Keratinocyte (primary cell): ENCODE results near the gene SPOP.

ENCODE experiments used
- EZH2 ChIP-seq: IDR thresholded peaks from one replicate; pipeline ENCODE4 v1.6.1; 2012; ENCODE audit warnings: inconsistent platforms, mild to moderate bottlenecking, low read length, moderate library complexity
- TF ChIP-seq, protein P1 (sequence below), 3 experiments: IDR thresholded peaks in 1 of 3; conservative IDR thresholded peaks in 1 of 3; optimal IDR thresholded peaks in 1 of 3; 2 replicates in 2 of 3; 3 replicates in 1 of 3; pipeline versions ENCODE3 to v1.5.1; 2011; ENCODE audit warnings: low read length in 3 of 3, mild to moderate bottlenecking in 3 of 3, moderate library complexity in 2 of 3, control low read depth in 1 of 3, inconsistent platforms in 1 of 3; ENCODE audit not compliant: insufficient read depth in 2 of 3; ENCODE audit errors: extremely low read depth in 1 of 3

DNA sequence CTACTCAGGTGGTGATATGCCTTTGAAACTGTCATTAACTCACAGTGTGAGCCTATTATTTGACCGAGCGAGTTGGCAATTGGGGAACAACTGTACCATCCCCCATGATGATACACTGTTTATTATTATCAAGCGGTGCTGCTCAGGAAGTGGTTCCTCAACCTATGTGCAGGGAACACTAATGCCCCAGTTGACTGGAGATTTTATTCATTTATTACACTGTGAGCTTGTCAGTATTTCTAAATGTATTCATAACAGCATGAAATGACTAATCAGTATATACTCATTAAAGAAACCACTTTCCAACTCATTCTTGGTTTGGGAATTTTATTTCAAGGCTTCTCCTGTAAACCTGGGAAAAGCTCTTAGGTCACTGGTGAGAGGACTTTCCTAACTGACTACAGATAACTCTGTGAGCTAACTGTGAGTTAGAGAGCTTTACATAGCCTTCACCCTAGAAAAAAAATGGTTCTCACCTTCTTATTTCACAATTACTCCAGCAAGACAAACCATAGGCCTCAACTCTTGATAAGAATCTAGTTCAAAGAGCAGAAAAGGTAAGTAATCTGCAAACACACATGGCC is 59.8 kb downstream of the SPOP start:
- TF ChIP-seq, protein P1, sequence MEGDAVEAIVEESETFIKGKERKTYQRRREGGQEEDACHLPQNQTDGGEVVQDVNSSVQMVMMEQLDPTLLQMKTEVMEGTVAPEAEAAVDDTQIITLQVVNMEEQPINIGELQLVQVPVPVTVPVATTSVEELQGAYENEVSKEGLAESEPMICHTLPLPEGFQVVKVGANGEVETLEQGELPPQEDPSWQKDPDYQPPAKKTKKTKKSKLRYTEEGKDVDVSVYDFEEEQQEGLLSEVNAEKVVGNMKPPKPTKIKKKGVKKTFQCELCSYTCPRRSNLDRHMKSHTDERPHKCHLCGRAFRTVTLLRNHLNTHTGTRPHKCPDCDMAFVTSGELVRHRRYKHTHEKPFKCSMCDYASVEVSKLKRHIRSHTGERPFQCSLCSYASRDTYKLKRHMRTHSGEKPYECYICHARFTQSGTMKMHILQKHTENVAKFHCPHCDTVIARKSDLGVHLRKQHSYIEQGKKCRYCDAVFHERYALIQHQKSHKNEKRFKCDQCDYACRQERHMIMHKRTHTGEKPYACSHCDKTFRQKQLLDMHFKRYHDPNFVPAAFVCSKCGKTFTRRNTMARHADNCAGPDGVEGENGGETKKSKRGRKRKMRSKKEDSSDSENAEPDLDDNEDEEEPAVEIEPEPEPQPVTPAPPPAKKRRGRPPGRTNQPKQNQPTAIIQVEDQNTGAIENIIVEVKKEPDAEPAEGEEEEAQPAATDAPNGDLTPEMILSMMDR (optimal IDR thresholded peaks at IDR 0.05 in 1 of 3, IDR thresholded peaks at IDR 0.05 in 1 of 3, conservative IDR thresholded peaks at IDR 0.05 in 1 of 3; ENCODE audit: extremely low read depth in 1 of 3, insufficient read depth in 2 of 3, low read length in 3 of 3), result no peak
- TF ChIP-seq EZH2, result no peak
